ENCODE measurements around the gene R3HDM4. TPM values are rescaled to one million over a fixed set of nuclear protein-coding genes. Genes with fewer than 3 reads are reported as not detected.

The R3HDM4 gene
- total and polyA plus RNA-seq, 10 of the 15 experiments (the other 5 are each of a cell fraction or from before 2014, with no cell fraction given), result 1.3 to 65.8 (median 27.7) TPM

GRCh38 chr19:917323-918151, 4.5 kb upstream of the R3HDM4 start, which contains the start of gene KISS1R (continued):
- TF ChIP-seq MYC (IDR thresholded peaks at IDR 0.05; ENCODE audit: insufficient read depth, insufficient read length, insufficient replicate concordance, low read length, severe bottlenecking) (no peak), NRF1 (conservative IDR thresholded peaks at IDR 0.05; ENCODE audit: low read depth, low read length) (no peak), KAT2A (conservative IDR thresholded peaks at IDR 0.05; ENCODE audit: control insufficient read depth, low read depth, low read length) (no peak), NR2F1 (conservative IDR thresholded peaks at IDR 0.05) (peak; percentile 22; the same call in 1 of the 2 replicates), SUPT20H (IDR thresholded peaks at IDR 0.05; ENCODE audit: borderline replicate concordance, control insufficient read depth, low read depth, low read length) (no peak), KLF5 (IDR thresholded peaks at IDR 0.05; ENCODE audit: partially characterized antibody) (no peak), EZH2 (IDR thresholded peaks at IDR 0.05; ENCODE audit: borderline replicate concordance, control insufficient read depth, low read depth, low read length) (no peak), LARP7 (IDR thresholded peaks at IDR 0.05) (peak; percentile 94), SREBF1 (IDR thresholded peaks at IDR 0.05; ENCODE audit: low read length) (no peak), ZBTB33 (IDR thresholded peaks at IDR 0.05) (no peak), RELA (IDR thresholded peaks at IDR 0.05; ENCODE audit: borderline replicate concordance, partially characterized antibody) (no peak), HDAC6 (IDR thresholded peaks at IDR 0.05; ENCODE audit: unreplicated experiment) (no peak), ZNF274 (IDR thresholded peaks at IDR 0.05; ENCODE audit: insufficient read depth, insufficient read length) (no peak), MEF2A (IDR thresholded peaks at IDR 0.05; ENCODE audit: insufficient read depth, low read depth, low read length) (no peak), ZSCAN29 (IDR thresholded peaks at IDR 0.05) (no peak; the same call in 1 of the 2 replicates), ZNF592 (IDR thresholded peaks at IDR 0.05) (no peak), HCFC1 (IDR thresholded peaks at IDR 0.05; ENCODE audit: low read length) (no peak), SIN3A (IDR thresholded peaks at IDR 0.05; ENCODE audit: low read depth, low read length) (no peak), BACH1 (IDR thresholded peaks at IDR 0.05; ENCODE audit: borderline replicate concordance) (no peak), MTA2 (IDR thresholded peaks at IDR 0.05; ENCODE audit: low read depth) (no peak), IRF4 (IDR thresholded peaks at IDR 0.05; ENCODE audit: low read depth, low read length) (no peak), E2F8 (IDR thresholded peaks at IDR 0.05; ENCODE audit: low read depth, partially characterized antibody) (no peak)

All from GM12878 (cell line).